ENCODE measurements around the gene CITED2.
"Not testable (repeated sequence)": the region's sequence is repeated elsewhere in the genome, so short reads cannot be mapped to it uniquely, and the experiment has no call there.

The CITED2 gene

DNA sequence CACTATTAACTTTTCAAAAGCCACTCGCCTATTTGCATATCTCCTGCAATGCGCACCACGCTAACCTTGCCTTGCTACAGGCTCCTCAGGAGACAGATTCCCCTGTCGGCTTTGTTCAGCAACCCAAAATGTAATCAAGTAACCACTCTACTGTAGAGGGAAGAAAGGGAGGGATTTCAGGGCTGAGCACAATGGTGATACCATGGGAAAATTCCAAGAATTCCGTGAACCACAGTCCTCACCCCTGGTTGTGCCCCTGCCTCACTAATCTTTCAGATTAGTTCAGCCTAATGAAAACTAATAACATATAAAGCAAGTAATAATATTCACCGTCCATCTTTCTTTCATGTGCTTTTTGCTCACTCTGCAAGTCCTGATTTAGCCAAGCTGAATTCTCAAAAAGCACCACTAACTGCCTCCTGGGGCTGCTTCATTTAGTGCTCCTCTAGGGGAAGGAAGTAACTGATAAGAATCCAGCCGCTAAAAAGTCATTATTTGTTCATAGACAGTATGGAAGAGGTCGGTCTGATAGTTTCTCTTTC, 6.6 kb downstream of the CITED2 start:
- H3K14ac ChIP-seq (ENCODE audit: low read length in 2 of 2): no peak overlapping the region
- H4K91ac ChIP-seq (ENCODE audit: low read length): no peak overlapping the region
- H3K18ac ChIP-seq (ENCODE audit: low read depth in 1 of 2, low read length in 2 of 2): peak overlapping the region in 1 of 2 experiments; percentile 23
- peak overlapping the region; percentile 84 for H2BK120ac ChIP-seq (ENCODE audit: low read depth, low read length)
- DNase-seq: peak; percentile 60
- no peaks in the 10 kb centered on the region for H3K27me3 ChIP-seq (ENCODE audit: control insufficient read depth in 1 of 2, insufficient read depth in 1 of 2, low read length in 2 of 2)
- peak overlapping the region in 1 of 2 experiments; percentile 76 for H2BK12ac ChIP-seq (ENCODE audit: low read length in 2 of 2)
- H3K9ac ChIP-seq (ENCODE audit: low read length): peak overlapping the region; percentile 37
- H3K4me1 ChIP-seq (ENCODE audit: control insufficient read depth, insufficient read depth, low read depth, low read length): peaks cover 5% of the 10 kb centered on the region
- H3K79me1 ChIP-seq (replicated peaks; ENCODE audit: low read length, poor library complexity, severe bottlenecking): no peaks in the 10 kb centered on the region
- no peak overlapping the region for H3K4me3 ChIP-seq (ENCODE audit: insufficient read depth in 1 of 2, low read depth in 1 of 2, low read length in 2 of 2)
- WGBS: 40% methylated on average over 5 of the region's 8 CpGs
- H3K9me3 ChIP-seq (ENCODE audit: control insufficient read depth, low read length): no peaks in the 10 kb centered on the region
- H4K8ac ChIP-seq (ENCODE audit: low read length): peak overlapping the region; percentile 35
- H3K4ac ChIP-seq (ENCODE audit: low read depth in 1 of 2, low read length in 2 of 2): no peak overlapping the region
- H2AK5ac ChIP-seq (ENCODE audit: low read length, severe bottlenecking): no peak overlapping the region
- H2AFZ ChIP-seq (ENCODE audit: low read depth, low read length): no peak overlapping the region
- no peak overlapping the region for H2BK15ac ChIP-seq (ENCODE audit: low read depth, poor library complexity, severe bottlenecking)
- peak overlapping the region; percentile 49 for H3K27ac ChIP-seq (ENCODE audit: low read length, poor library complexity, severe bottlenecking)
- no peak overlapping the region for H3K23ac ChIP-seq (ENCODE audit: low read length in 2 of 2)
- H3K4me2 ChIP-seq (ENCODE audit: low read length, poor library complexity, severe bottlenecking): no peak overlapping the region
- H3K36me3 ChIP-seq (ENCODE audit: control insufficient read depth in 1 of 2, insufficient read depth in 2 of 2, low read depth in 1 of 2, low read length in 2 of 2): peaks cover 0 to 18% of the 10 kb centered on the region in 2 experiments
- H2BK5ac ChIP-seq (ENCODE audit: low read depth, low read length, poor library complexity, severe bottlenecking): no peak overlapping the region

DNA sequence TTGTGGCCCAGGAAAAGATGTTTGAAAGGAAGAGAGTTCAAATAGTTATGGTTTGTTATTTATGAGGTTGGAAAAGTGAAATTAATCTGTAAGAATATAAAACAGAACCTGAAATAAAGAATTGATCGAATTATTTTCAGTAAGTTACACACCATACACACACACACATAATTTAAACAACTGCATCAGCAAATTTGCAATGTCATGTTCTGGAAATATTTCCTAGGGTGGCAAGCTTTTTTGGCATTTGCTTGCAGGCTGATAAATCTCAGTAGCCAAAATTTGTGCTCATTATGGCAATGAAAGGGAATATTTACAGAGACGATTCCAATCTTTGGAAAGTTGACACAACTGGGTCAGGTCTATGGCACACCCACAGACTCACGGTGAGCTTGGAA, 9.5 kb downstream of the CITED2 start:
- H3K4me1 ChIP-seq (ENCODE audit: control insufficient read depth, insufficient read depth, low read depth, low read length): peaks cover 5% of the 10 kb centered on the region
- H2BK15ac ChIP-seq (ENCODE audit: low read depth, poor library complexity, severe bottlenecking): no peak overlapping the region
- DNase-seq: no peak
- no peak overlapping the region for H2AFZ ChIP-seq (ENCODE audit: low read depth, low read length)
- H2BK12ac ChIP-seq (ENCODE audit: low read length in 2 of 2): no peak overlapping the region
- no peak overlapping the region for H2BK5ac ChIP-seq (ENCODE audit: low read depth, low read length, poor library complexity, severe bottlenecking)
- no peak overlapping the region for H3K4me3 ChIP-seq (ENCODE audit: insufficient read depth in 1 of 2, low read depth in 1 of 2, low read length in 2 of 2)
- H3K9ac ChIP-seq (ENCODE audit: low read length): peak overlapping the region; percentile 23
- no peaks in the 10 kb centered on the region for H3K27me3 ChIP-seq (ENCODE audit: control insufficient read depth in 1 of 2, insufficient read depth in 1 of 2, low read length in 2 of 2)
- no peak overlapping the region for H4K8ac ChIP-seq (ENCODE audit: low read length)
- no peak overlapping the region for H3K4me2 ChIP-seq (ENCODE audit: low read length, poor library complexity, severe bottlenecking)
- no peak overlapping the region for H3K27ac ChIP-seq (ENCODE audit: low read length, poor library complexity, severe bottlenecking)
- H4K91ac ChIP-seq (ENCODE audit: low read length): no peak overlapping the region
- WGBS: 87% methylated on average over 2 of the region's 3 CpGs
- H3K14ac ChIP-seq (ENCODE audit: low read length in 2 of 2): no peak overlapping the region
- no peak overlapping the region for H2AK5ac ChIP-seq (ENCODE audit: low read length, severe bottlenecking)
- peak overlapping the region in 1 of 2 experiments; percentile 37 for H3K4ac ChIP-seq (ENCODE audit: low read depth in 1 of 2, low read length in 2 of 2)
- no peak overlapping the region for H3K23ac ChIP-seq (ENCODE audit: low read length in 2 of 2)
- H2BK120ac ChIP-seq (ENCODE audit: low read depth, low read length): no peak overlapping the region
- H3K79me1 ChIP-seq (replicated peaks; ENCODE audit: low read length, poor library complexity, severe bottlenecking): no peaks in the 10 kb centered on the region
- no peaks in the 10 kb centered on the region for H3K36me3 ChIP-seq (ENCODE audit: control insufficient read depth in 1 of 2, insufficient read depth in 2 of 2, low read depth in 1 of 2, low read length in 2 of 2)
- H3K9me3 ChIP-seq (ENCODE audit: control insufficient read depth, low read length): no peaks in the 10 kb centered on the region
- no peak overlapping the region for H3K18ac ChIP-seq (ENCODE audit: low read depth in 1 of 2, low read length in 2 of 2)

- H2BK12ac ChIP-seq (ENCODE audit: low read length in 2 of 2): no peak overlapping the region
- no peak overlapping the region for H3K27ac ChIP-seq (ENCODE audit: low read length, poor library complexity, severe bottlenecking)
- 72% methylated on average over 2 of the region's 4 CpGs for WGBS
- peaks cover 5% of the 10 kb centered on the region for H3K4me1 ChIP-seq (ENCODE audit: control insufficient read depth, insufficient read depth, low read depth, low read length)
- no peak overlapping the region for H2AFZ ChIP-seq (ENCODE audit: low read depth, low read length)
- peak overlapping the region; percentile 23 for H3K9ac ChIP-seq (ENCODE audit: low read length)
- no peak overlapping the region for H3K4me2 ChIP-seq (ENCODE audit: low read length, poor library complexity, severe bottlenecking)
- no peak overlapping the region for H3K4ac ChIP-seq (ENCODE audit: low read depth in 1 of 2, low read length in 2 of 2)
- H4K91ac ChIP-seq (ENCODE audit: low read length): no peak overlapping the region
- no peak overlapping the region for H3K4me3 ChIP-seq (ENCODE audit: insufficient read depth in 1 of 2, low read depth in 1 of 2, low read length in 2 of 2)
- no peaks in the 10 kb centered on the region for H3K79me1 ChIP-seq (replicated peaks; ENCODE audit: low read length, poor library complexity, severe bottlenecking)
- H3K27me3 ChIP-seq (ENCODE audit: control insufficient read depth in 1 of 2, insufficient read depth in 1 of 2, low read length in 2 of 2): no peaks in the 10 kb centered on the region
- no peak overlapping the region for H3K18ac ChIP-seq (ENCODE audit: low read depth in 1 of 2, low read length in 2 of 2)
- no peaks in the 10 kb centered on the region for H3K9me3 ChIP-seq (ENCODE audit: control insufficient read depth, low read length)
- H2AK5ac ChIP-seq (ENCODE audit: low read length, severe bottlenecking): no peak overlapping the region
- no peak overlapping the region for H2BK120ac ChIP-seq (ENCODE audit: low read depth, low read length)
- H2BK15ac ChIP-seq (ENCODE audit: low read depth, poor library complexity, severe bottlenecking): no peak overlapping the region
- peak; percentile 75 for DNase-seq
- no peak overlapping the region for H2BK5ac ChIP-seq (ENCODE audit: low read depth, low read length, poor library complexity, severe bottlenecking)
- no peak overlapping the region for H3K14ac ChIP-seq (ENCODE audit: low read length in 2 of 2)
- H3K36me3 ChIP-seq (ENCODE audit: control insufficient read depth in 1 of 2, insufficient read depth in 2 of 2, low read depth in 1 of 2, low read length in 2 of 2): no peaks in the 10 kb centered on the region
- no peak overlapping the region for H4K8ac ChIP-seq (ENCODE audit: low read length)
- no peak overlapping the region for H3K23ac ChIP-seq (ENCODE audit: low read length in 2 of 2)
Measured at GRCh38 chr6:139364302-139364981, 10.0 kb downstream of the CITED2 start.

GRCh38 chr6:139363797-139364196, 10.7 kb downstream of the CITED2 start:
- not testable (repeated sequence) for H3K18ac ChIP-seq (ENCODE audit: low read depth in 1 of 2, low read length in 2 of 2); H4K91ac ChIP-seq (ENCODE audit: low read length); H2BK12ac ChIP-seq (ENCODE audit: low read length in 2 of 2); DNase-seq; H3K4me2 ChIP-seq (ENCODE audit: low read length, poor library complexity, severe bottlenecking); H2BK15ac ChIP-seq (ENCODE audit: low read depth, poor library complexity, severe bottlenecking); H2AFZ ChIP-seq (ENCODE audit: low read depth, low read length); H3K79me1 ChIP-seq (replicated peaks; ENCODE audit: low read length, poor library complexity, severe bottlenecking); H3K27ac ChIP-seq (ENCODE audit: low read length, poor library complexity, severe bottlenecking); H3K27me3 ChIP-seq (ENCODE audit: control insufficient read depth in 1 of 2, insufficient read depth in 1 of 2, low read length in 2 of 2); H2BK5ac ChIP-seq (ENCODE audit: low read depth, low read length, poor library complexity, severe bottlenecking); H3K9ac ChIP-seq (ENCODE audit: low read length); H3K23ac ChIP-seq (ENCODE audit: low read length in 2 of 2); H2BK120ac ChIP-seq (ENCODE audit: low read depth, low read length); H2AK5ac ChIP-seq (ENCODE audit: low read length, severe bottlenecking); H3K4me3 ChIP-seq (ENCODE audit: insufficient read depth in 1 of 2, low read depth in 1 of 2, low read length in 2 of 2); H3K14ac ChIP-seq (ENCODE audit: low read length in 2 of 2); H4K8ac ChIP-seq (ENCODE audit: low read length); H3K9me3 ChIP-seq (ENCODE audit: control insufficient read depth, low read length); H3K4me1 ChIP-seq (ENCODE audit: control insufficient read depth, insufficient read depth, low read depth, low read length); H3K36me3 ChIP-seq (ENCODE audit: control insufficient read depth in 1 of 2, insufficient read depth in 2 of 2, low read depth in 1 of 2, low read length in 2 of 2); H3K4ac ChIP-seq (ENCODE audit: low read depth in 1 of 2, low read length in 2 of 2)
- 98% methylated on average over 5 of the region's 5 CpGs for WGBS
